ENCODE results near the gene IGF1R.

The IGF1R gene

GRCh38 chr15:98873441-98874218, 225.3 kb downstream of the IGF1R start:
- in situ Hi-C loops (cut with HindIII; ENCODE audit: low sequenced_read_pairs): no loop called here

- in situ Hi-C loops (cut with HindIII; ENCODE audit: low sequenced_read_pairs): no loop called here
These were observed 226.0 kb downstream of the IGF1R start for GRCh38 chr15:98874370-98874769.

- in situ Hi-C loops (cut with HindIII; ENCODE audit: low sequenced_read_pairs): no loop called here
These were observed 226.4 kb downstream of the IGF1R start for GRCh38 chr15:98874773-98875172.

GRCh38 chr15:98875309-98875708, 227.0 kb downstream of the IGF1R start:
- in situ Hi-C loops (cut with HindIII; ENCODE audit: low sequenced_read_pairs): no loop called here

GRCh38 chr15:98876451-98877369, 228.4 kb downstream of the IGF1R start:
- in situ Hi-C loops (cut with HindIII; ENCODE audit: low sequenced_read_pairs): no loop called here

GRCh38 chr15:98878172-98878571, 229.8 kb downstream of the IGF1R start:
- in situ Hi-C loops (cut with HindIII; ENCODE audit: low sequenced_read_pairs): no loop called here

GRCh38 chr15:98878862-98879261, 230.5 kb downstream of the IGF1R start:
- in situ Hi-C loops (cut with HindIII; ENCODE audit: low sequenced_read_pairs): no loop called here

GRCh38 chr15:98881526-98882520, 233.5 kb downstream of the IGF1R start:
- in situ Hi-C loops (cut with HindIII; ENCODE audit: low sequenced_read_pairs): no loop called here

GRCh38 chr15:98883478-98883877, 235.1 kb downstream of the IGF1R start:
- in situ Hi-C loops (cut with HindIII; ENCODE audit: low sequenced_read_pairs): no loop called here

- in situ Hi-C loops (cut with HindIII; ENCODE audit: low sequenced_read_pairs): no loop called here
These were observed 236.6 kb downstream of the IGF1R start for GRCh38 chr15:98884894-98885293.

- in situ Hi-C loops (cut with HindIII; ENCODE audit: low sequenced_read_pairs): no loop called here
These were observed 239.6 kb downstream of the IGF1R start for GRCh38 chr15:98887976-98888375.

- in situ Hi-C loops (cut with HindIII; ENCODE audit: low sequenced_read_pairs): no loop called here
These were observed 240.6 kb downstream of the IGF1R start for GRCh38 chr15:98888820-98889479.

- in situ Hi-C loops (cut with HindIII; ENCODE audit: low sequenced_read_pairs): no loop called here
These were observed 241.8 kb downstream of the IGF1R start for GRCh38 chr15:98889930-98890695.

- in situ Hi-C loops (cut with HindIII; ENCODE audit: low sequenced_read_pairs): no loop called here
These were observed 243.0 kb downstream of the IGF1R start for GRCh38 chr15:98891301-98891700.

GRCh38 chr15:98893401-98893800, 245.1 kb downstream of the IGF1R start:
- in situ Hi-C loops (cut with HindIII; ENCODE audit: low sequenced_read_pairs): no loop called here

- in situ Hi-C loops (cut with HindIII; ENCODE audit: low sequenced_read_pairs): no loop called here
These were observed 246.0 kb downstream of the IGF1R start for GRCh38 chr15:98894312-98894711.

GRCh38 chr15:98896002-98896721, 247.8 kb downstream of the IGF1R start:
- in situ Hi-C loops (cut with HindIII; ENCODE audit: low sequenced_read_pairs): no loop called here

- in situ Hi-C loops (cut with HindIII; ENCODE audit: low sequenced_read_pairs): no loop called here
These were observed 248.7 kb downstream of the IGF1R start for GRCh38 chr15:98896802-98897732.
